GM12878 (cell line): Measurements from ENCODE around the gene NRIP3. TPM values are rescaled to one million over a fixed set of nuclear protein-coding genes. Genes with fewer than 3 reads are reported as not detected.

Experiments used
- CHD1 ChIP-seq: IDR thresholded peaks from 2 replicates; pipeline ENCODE4 v1.6.1; 2012; ENCODE audit warnings: low read depth, low read length, improper control_type of control experiment
- GABPA ChIP-seq: IDR thresholded peaks from 2 replicates; pipeline ENCODE4 v1.6.1; 2014; ENCODE audit warnings: antibody characterized with exemption, low read depth, mild to moderate bottlenecking, inconsistent platforms
- KDM1A ChIP-seq: fragments of 200-600 bp; sonication (generic); IDR thresholded peaks from 2 replicates; pipeline ENCODE4 v1.6.1; 2016; ENCODE audit warnings: borderline replicate concordance
- NFYB ChIP-seq: IDR thresholded peaks from 2 replicates; pipeline ENCODE4 v1.6.1; 2011; ENCODE audit warnings: low read depth, mild to moderate bottlenecking, low read length, improper control_type of control experiment, moderate library complexity; ENCODE audit not compliant: insufficient read depth
- NKRF ChIP-seq: fragments of 450-650 bp; conservative IDR thresholded peaks from 2 replicates; pipeline ENCODE4 v1.6.1; 2017; ENCODE audit warnings: mild to moderate bottlenecking, moderate library complexity
- RAD21 ChIP-seq: IDR thresholded peaks from 2 replicates; pipeline ENCODE4 v1.6.1; 2011; ENCODE audit warnings: mild to moderate bottlenecking, low read depth, low read length, moderate library complexity; ENCODE audit not compliant: insufficient read depth
- RELB ChIP-seq: fragments of 450-650 bp; IDR thresholded peaks from 2 replicates; pipeline ENCODE4 v1.6.1; 2017; ENCODE audit warnings: low read depth, mild to moderate bottlenecking, moderate library complexity
- SMC3 ChIP-seq: IDR thresholded peaks from 2 replicates; pipeline ENCODE4 v1.6.1; 2011; ENCODE audit warnings: low read length, improper control_type of control experiment, borderline replicate concordance
- WRNIP1 ChIP-seq: IDR thresholded peaks from 2 replicates; pipeline ENCODE4 v1.6.1; 2011; ENCODE audit warnings: low read depth, low read length, improper control_type of control experiment, borderline replicate concordance
- ZBED1 ChIP-seq: IDR thresholded peaks from 2 replicates; pipeline ENCODE4 v1.6.1; 2016; ENCODE audit warnings: borderline replicate concordance
- polyA plus RNA-seq, 11 experiments: library from polyadenylated mRNA; depleted of rRNA in 4 of 11; unstranded in 6 of 11; stranded (reverse) in 5 of 11; fragments of >200 nt; fragmentation: Nextera tagmentation in 4 of 11; fragmentation: Illumina TruSeq in 1 of 11; extraction: Ambion mirVana in 4 of 11; extraction: Trizol in 1 of 11; gene quantifications; 1 replicate in 1 of 11; 2 replicates in 10 of 11; pipeline versions ENCODE4 v1.2.1 to v1.2.3, GENCODE V29; 2011 to 2016; ENCODE audit warnings: inconsistent platforms in 2 of 11, missing spikeins in 2 of 11, low read depth in 1 of 11
- total RNA-seq, 4 experiments: library from RNA; depleted of rRNA in 3 of 4; stranded (reverse); fragments of >200 nt in 3 of 4; fragmentation: Illumina TruSeq in 1 of 4; extraction: Trizol in 1 of 4; gene quantifications; 2 replicates each; pipeline versions ENCODE4 v1.2.1 to v1.2.3, GENCODE V29; 2013 to 2021

The NRIP3 gene
- total and polyA plus RNA-seq, 10 of the 15 experiments (the other 5 are each of a cell fraction or from before 2014, with no cell fraction given), result under 0.01 to 0.25 (median 0.09) TPM; not detected in 7

GRCh38 chr11:8941341-8942103 is 62.3 kb downstream of the NRIP3 start (continued):
- no peak for TF ChIP-seq NFYB
- no peak for TF ChIP-seq GABPA
- TF ChIP-seq RAD21, result no peak
- TF ChIP-seq ZBED1, result no peak
- no peak for TF ChIP-seq RELB
- no peak for TF ChIP-seq NKRF
- no peak for TF ChIP-seq SMC3
- no peak for TF ChIP-seq KDM1A
- no peak for TF ChIP-seq CHD1
- no peak for TF ChIP-seq WRNIP1
